Prostate gland (tissue), 2 donors: ENCODE measurements around the gene RFTN1. TPM values are rescaled to one million over a fixed set of nuclear protein-coding genes. Genes with fewer than 3 reads are reported as not detected.
A peak's percentile ranks its signal among the peaks of the same experiment; 100 is the strongest.

Experiments
- DNase-seq: peaks from one replicate; pipeline ENCODE4 v3.0.0-alpha.2; 2019; ENCODE audit warnings: low spot score
- H3K27ac ChIP-seq, 2 donors: fragments of 200-600 bp; sonication (generic); 2 replicates each; pipeline ENCODE4 v1.5.1; 2017 to 2019
- H3K27me3 ChIP-seq: fragments of 200-600 bp; sonication (generic); replicated peaks from 2 replicates; pipeline ENCODE4 v1.5.1; 2019; ENCODE audit not compliant: insufficient read depth
- H3K36me3 ChIP-seq, 2 donors: fragments of 200-600 bp; sonication (generic); 1 replicate in 1 of 2; 2 replicates in 1 of 2; pipeline versions ENCODE4 v1.5.1 to v1.8.1; 2017 to 2019
- H3K4me1 ChIP-seq: fragments of 200-600 bp; sonication (generic); replicated peaks from 2 replicates; pipeline ENCODE4 v1.5.1; 2019
- H3K4me3 ChIP-seq, 2 donors: fragments of 200-600 bp; sonication (generic); 2 replicates each; pipeline ENCODE4 v1.5.1; 2017 to 2019
- H3K9me3 ChIP-seq: fragments of 200-600 bp; sonication (generic); 2 replicates; pipeline ENCODE4 v1.5.1; 2017
- CTCF ChIP-seq, 4 experiments: fragments of 200-600 bp in 2 of 4; fragments of 450-650 bp in 2 of 4; sonication (generic) in 2 of 4; IDR thresholded peaks; 1 replicate in 3 of 4; 2 replicates in 1 of 4; pipeline ENCODE4 v1.5.1; 2016 to 2019; ENCODE audit warnings: antibody characterized with exemption in 4 of 4, mild to moderate bottlenecking in 2 of 4, moderate library complexity in 2 of 4
- POLR2A ChIP-seq: fragments of 450-650 bp; IDR thresholded peaks from one replicate; pipeline ENCODE4 v1.6.1; 2016; ENCODE audit warnings: antibody characterized with exemption, mild to moderate bottlenecking
- POLR2AphosphoS5 ChIP-seq: sonication (generic); formaldehyde crosslinking; IDR thresholded peaks from one replicate; pipeline ENCODE4 v1.6.1; 2017; ENCODE audit warnings: antibody characterized with exemption
- WGBS: methylation state at CpG from one replicate; pipeline ENCODE4 v1.1.5; 2018; 5-methylcytosine and 5-hydroxymethylcytosine counted together
- intact Hi-C: fragments of 100-400 bp; cut with DNase I; formaldehyde crosslinking; loops from one replicate; pipeline ENCODE4 v1.14.2; 2022
- total RNA-seq, 2 donors: library from RNA; depleted of rRNA; stranded (reverse); fragments of >200 nt; gene quantifications; one replicate each; pipeline ENCODE4 v1.1.0, GENCODE V29; 2016

RFTN1 gene
- total RNA-seq, 2 donors from 2014 or later = 7.4 to 16.1 TPM

GRCh38 chr3:16402451-16402850 lies 111.0 kb downstream of the RFTN1 start:
- Histone ChIP-seq H3K9me3 (no peaks in the 10 kb centered on the region), H3K4me1 (no peaks in the 10 kb centered on the region), H3K27me3 (no peaks in the 10 kb centered on the region), H3K36me3 (no peaks in the 10 kb centered on the region), H3K27ac (no peak overlapping the region), H3K4me3 (no peak overlapping the region)
- no peak for DNase-seq
- no peak for TF ChIP-seq POLR2A
- TF ChIP-seq POLR2AphosphoS5 = no peak
- TF ChIP-seq CTCF (IDR thresholded peaks at IDR 0.05) = no peak
- intact Hi-C loops = loop anchor here (5.0 kb wide), 1 partner anchor 45 kb away; no protein-coding TSS in a partner anchor
- 88% methylated on average over 6 of the region's 6 CpGs for WGBS

GRCh38 chr3:16401273-16401672 lies 112.2 kb downstream of the RFTN1 start:
- DNase-seq = no peak
- intact Hi-C loops = loop anchor here (5.0 kb wide), 1 partner anchor 46 kb away; no protein-coding TSS in a partner anchor
- H3K4me3 ChIP-seq = no peak overlapping the region
- no peak for TF ChIP-seq CTCF (IDR thresholded peaks at IDR 0.05)
- no peaks in the 10 kb centered on the region for H3K4me1 ChIP-seq
- no peaks in the 10 kb centered on the region for H3K9me3 ChIP-seq
- H3K27ac ChIP-seq = peak overlapping the region; percentile 38 to 65
- H3K36me3 ChIP-seq = no peaks in the 10 kb centered on the region
- no peaks in the 10 kb centered on the region for H3K27me3 ChIP-seq
- 78% methylated on average over 5 of the region's 5 CpGs for WGBS

- no peak for DNase-seq
- no peaks in the 10 kb centered on the region for H3K36me3 ChIP-seq
- intact Hi-C loops = loop anchor here (5.0 kb wide), 1 partner anchor 47 kb away; no protein-coding TSS in a partner anchor
- no peaks in the 10 kb centered on the region for H3K4me1 ChIP-seq
- no peak overlapping the region for H3K4me3 ChIP-seq
- no peaks in the 10 kb centered on the region for H3K9me3 ChIP-seq
- 54% methylated on average over 11 of the region's 11 CpGs for WGBS
- H3K27me3 ChIP-seq = no peaks in the 10 kb centered on the region
- H3K27ac ChIP-seq = peak overlapping the region; percentile 38 to 65
- TF ChIP-seq POLR2A (no peak), CTCF (IDR thresholded peaks at IDR 0.05) (no peak), POLR2AphosphoS5 (no peak)
Measured at GRCh38 chr3:16400106-16400931, 113.2 kb downstream of the RFTN1 start.

GRCh38 chr3:16399473-16399872 lies 114.0 kb downstream of the RFTN1 start:
- intact Hi-C loops = no loop called here
- Histone ChIP-seq H3K9me3 (no peaks in the 10 kb centered on the region), H3K27me3 (no peaks in the 10 kb centered on the region), H3K4me3 (no peak overlapping the region), H3K36me3 (no peaks in the 10 kb centered on the region), H3K4me1 (no peaks in the 10 kb centered on the region), H3K27ac (peak overlapping the region in 1 of 2 donors; percentile 65)
- no peak for TF ChIP-seq POLR2A
- TF ChIP-seq POLR2AphosphoS5 = no peak
- TF ChIP-seq CTCF (IDR thresholded peaks at IDR 0.05) = no peak
- DNase-seq = no peak
- 50% methylated on average over 6 of the region's 6 CpGs for WGBS

- Histone ChIP-seq H3K9me3 (no peaks in the 10 kb centered on the region), H3K4me1 (no peaks in the 10 kb centered on the region), H3K27me3 (no peaks in the 10 kb centered on the region), H3K4me3 (no peak overlapping the region), H3K27ac (peak overlapping the region in 1 of 2 donors; percentile 7), H3K36me3 (no peaks in the 10 kb centered on the region)
- no peak for TF ChIP-seq POLR2A
- TF ChIP-seq CTCF (IDR thresholded peaks at IDR 0.05) = no peak
- TF ChIP-seq POLR2AphosphoS5 = no peak
- WGBS = 61% methylated on average over 2 of the region's 2 CpGs
- DNase-seq = no peak
- intact Hi-C loops = no loop called here
Measured at GRCh38 chr3:16398648-16399047, 114.9 kb downstream of the RFTN1 start.
